HG03521 (cell line): Measurements from ENCODE around the gene APOBR.
"Not testable (repeated sequence)": the region's sequence is repeated elsewhere in the genome, so short reads cannot be mapped to it uniquely, and the experiment has no call there.

ENCODE experiments used
- ATAC-seq: cut with Tn5 transposase; IDR thresholded peaks from one replicate; pipeline ENCODE4 v1.9.1; 2021; ENCODE audit warnings: mild to moderate bottlenecking, moderate library complexity; ENCODE audit not compliant: unreplicated experiment

Gene APOBR

DNA sequence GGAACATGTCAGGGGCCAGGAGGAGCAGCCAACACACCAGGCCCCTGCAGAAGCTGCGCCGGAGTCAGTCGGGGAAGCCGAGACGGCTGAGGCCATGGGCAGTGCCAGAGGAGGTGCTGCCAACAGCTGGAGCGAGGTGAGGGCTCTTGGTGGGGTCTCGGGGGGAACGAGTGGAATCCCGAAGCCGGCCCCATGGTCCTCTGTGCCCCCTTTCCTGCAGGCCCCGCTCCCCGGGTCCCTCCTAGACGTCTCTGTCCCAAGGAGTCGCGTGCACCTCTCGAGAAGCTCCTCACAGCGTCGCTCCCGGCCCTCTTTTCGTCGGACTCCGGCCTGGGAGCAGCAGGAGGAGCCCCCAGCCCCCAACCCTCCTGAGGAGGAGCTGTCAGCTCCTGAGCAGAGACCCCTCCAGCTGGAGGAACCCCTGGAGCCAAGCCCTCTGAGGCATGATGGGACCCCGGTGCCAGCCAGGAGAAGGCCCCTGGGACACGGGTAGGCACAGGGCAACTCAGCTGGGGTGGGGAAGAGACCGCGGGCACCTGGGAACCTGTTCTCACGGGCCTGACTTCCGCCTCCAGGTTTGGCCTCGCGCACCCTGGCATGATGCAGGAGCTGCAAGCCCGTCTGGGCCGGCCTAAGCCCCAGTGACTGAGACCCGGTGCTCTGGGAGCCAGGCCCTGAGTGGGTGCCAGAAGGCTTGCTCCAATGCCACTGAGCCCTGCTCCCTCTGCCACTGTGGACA is 3.6 kb downstream of the APOBR start:
- no peak for ATAC-seq

- no peak for ATAC-seq
Measured at GRCh38 chr16:28498666-28499381, 4.4 kb downstream of the APOBR start.

- ATAC-seq = no peak
Measured at GRCh38 chr16:28499854-28500253, 5.4 kb downstream of the APOBR start.

- ATAC-seq = not testable (repeated sequence)
Measured at GRCh38 chr16:28500476-28501180, 6.2 kb downstream of the APOBR start.

- ATAC-seq = no peak
Measured at GRCh38 chr16:28501258-28502232, 7.1 kb downstream of the APOBR start.

DNA sequence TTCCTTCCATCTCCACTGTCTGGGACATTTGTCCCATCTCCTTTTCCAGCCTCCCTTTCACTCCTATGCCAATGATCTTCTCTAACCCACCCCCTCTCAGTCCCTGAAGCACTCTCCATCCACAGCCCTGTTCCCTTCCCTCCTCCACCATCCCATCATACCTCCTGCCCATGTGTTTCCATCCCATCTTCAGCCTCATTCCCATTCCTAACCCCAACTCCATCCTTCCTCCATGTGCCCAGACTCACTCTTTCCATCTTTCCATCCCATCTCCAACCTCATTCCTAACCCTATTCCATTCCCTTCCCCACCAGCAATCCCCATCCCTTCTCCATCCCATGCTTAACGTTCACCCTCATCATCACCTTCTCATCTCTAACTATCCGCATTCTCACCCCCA is 7.8 kb downstream of the APOBR start:
- ATAC-seq = no peak

DNA sequence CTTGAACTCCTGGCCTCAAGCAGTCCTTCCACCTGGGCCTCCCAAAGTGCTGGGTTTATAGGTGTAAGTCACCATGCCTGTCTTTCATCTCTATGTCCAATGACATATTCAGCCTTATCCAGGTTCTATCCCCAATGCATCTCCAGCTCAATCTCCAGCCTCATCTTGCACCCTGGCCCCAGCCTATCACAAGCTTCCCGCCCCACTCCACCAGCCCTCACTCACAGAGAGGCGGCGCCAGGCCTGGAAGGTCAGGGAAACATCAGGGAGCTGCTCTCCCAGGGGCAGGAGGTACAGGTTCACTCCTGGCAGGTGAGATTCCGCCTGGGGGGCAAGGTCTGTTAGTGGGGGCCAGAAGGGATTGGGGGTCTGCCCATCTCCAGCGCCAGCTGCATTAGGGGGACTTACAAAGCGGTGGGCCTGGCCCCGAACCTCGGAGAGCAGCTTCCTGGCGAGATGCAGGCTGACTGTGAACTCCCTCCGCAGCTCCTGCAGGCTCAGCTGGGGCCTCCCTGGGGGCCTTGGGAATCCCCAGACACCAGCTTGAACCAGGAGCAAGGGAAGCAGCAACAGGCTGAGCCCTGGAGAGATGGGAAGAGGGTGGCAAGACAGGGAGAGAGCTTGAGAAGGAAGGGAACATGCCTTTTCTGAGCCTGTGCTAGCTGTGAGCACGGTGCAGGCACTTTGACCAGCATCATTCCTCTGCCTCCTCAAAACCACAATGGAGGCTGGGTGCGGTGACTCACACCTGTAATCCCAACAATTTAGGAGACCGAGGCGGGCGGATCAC is 9.2 kb downstream of the APOBR start:
- no peak for ATAC-seq

DNA sequence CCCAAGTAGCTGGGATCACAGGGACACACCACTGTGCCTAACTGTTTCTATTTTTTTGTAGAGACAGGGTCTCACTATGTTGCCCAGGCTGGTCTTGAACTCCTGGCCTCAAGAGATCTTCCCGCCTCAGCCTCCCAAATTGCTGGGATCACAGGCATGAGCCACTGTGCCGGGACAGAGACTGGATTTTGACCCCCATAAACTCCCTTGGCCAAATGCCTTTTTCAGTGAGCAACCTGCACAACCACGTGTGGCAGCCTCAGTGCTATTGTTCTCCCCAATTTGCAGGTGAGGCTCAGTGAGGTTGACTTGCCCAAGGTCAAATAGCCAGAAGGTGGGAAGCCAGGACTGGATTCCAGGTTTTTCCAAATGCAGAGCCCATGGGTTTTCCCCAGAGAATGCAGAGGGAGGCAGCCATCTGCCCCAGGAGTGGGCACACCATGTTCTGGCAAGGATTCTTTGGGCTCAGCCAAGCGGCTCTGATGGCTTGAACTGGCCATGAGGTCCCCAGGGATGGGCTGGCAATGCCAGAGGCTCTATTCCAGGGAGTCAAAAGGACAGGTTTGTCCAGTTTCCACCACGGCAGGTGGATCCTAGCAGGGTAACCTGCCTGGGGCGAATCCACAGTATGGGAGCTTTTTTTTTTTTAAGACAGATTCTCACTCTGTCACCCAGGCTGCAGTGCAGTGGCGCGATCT is 10.4 kb downstream of the APOBR start:
- no peak for ATAC-seq

- ATAC-seq = no peak
Measured at GRCh38 chr16:28505489-28506137, 11.2 kb downstream of the APOBR start.

- ATAC-seq = no peak
Measured at GRCh38 chr16:28511031-28511430, 16.6 kb downstream of the APOBR start.

DNA sequence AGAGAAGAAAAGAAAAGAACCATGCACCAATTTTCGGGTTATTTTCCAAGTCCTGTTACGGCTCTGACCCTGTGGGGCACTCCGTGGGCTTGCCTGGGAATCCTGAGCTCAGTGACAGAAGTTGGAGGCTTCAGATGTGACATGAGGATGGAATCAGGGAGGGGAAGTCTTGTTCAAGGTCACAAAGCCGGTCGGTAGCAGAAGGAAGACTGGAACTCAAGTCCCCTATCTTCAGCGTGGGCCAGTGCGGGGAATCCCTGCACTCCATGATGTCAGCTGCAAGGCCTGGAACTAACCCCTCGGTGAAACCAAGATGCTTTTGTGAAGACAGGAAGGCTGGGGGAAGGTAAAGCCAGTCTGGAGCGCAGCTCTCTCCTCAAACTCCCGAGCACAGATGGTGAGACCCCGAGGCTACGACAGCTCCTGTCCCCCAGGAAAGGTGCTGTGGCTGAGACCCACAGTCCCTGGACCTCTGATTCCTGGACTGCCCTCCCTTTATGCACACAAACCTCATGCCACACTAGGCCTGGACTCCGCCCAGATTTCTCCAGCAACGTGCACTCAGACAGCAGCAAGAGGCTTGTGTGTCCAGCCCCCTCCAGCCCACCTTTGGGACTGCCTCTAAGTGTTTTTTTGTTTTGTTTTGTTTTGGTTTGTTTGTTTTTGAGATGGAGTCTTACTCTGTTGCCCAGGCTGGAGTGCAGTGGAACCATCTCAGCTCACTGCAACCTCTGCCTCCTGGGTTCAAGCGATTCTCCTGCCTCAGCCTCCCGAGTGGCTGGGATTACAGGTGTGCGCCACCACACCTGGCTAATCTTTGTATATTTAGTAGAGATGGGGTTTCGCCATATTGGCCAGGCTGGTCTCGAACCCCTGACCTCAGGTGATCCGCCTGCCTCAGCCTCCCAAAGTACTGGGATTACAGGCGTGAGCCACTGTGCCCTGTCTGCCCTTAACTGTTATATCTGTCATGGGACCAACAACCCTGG is 17.7 kb downstream of the APOBR start:
- no peak for ATAC-seq

GRCh38 chr16:28513484-28514181 is 19.2 kb downstream of the APOBR start:
- ATAC-seq = no peak

GRCh38 chr16:28514246-28514645 is 19.8 kb downstream of the APOBR start:
- no peak for ATAC-seq

DNA sequence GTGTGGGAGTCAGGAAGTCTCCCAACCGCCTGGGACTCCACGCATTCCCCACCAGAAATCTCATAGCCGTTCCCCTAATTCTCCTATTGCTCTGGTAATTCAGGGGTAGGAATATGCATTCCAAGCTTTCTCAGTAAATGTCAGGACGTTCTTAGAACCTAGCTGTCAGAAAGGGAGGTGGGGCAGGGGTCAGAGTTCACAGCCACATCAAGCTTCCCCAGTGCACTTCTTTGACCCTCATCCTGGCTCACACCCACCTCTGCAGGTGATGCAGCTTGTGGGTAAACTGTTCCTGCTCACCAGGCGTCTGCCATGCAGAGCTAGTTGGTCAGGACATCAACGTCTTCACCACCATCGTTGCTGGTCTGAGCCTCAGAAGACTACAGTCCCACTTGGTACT is 26.2 kb downstream of the APOBR start:
- no peak for ATAC-seq

GRCh38 chr16:28521436-28521835 is 27.0 kb downstream of the APOBR start:
- ATAC-seq = no peak

DNA sequence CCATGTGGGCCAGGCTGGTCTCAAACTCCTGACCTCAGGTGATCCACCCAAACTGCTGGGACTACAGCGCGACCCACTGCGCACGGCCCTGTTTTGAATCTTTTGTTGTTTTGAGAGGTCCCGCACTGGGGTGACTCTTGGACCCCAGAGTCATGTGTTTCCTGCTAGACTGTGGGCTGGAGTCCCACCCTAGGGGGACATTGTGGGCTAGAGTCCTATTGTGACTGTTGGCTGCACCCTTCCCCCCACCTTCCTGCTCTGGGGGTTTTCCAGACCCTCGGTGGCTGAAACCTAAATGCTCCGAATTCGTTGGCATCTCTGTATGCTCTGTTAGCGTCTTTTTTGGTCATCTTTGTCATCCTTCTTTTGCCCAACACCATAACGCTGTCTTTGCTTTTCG is 28.3 kb downstream of the APOBR start:
- ATAC-seq = no peak

- no peak for ATAC-seq
Measured at GRCh38 chr16:28524681-28525171, 30.3 kb downstream of the APOBR start.
